HCT116 (cell line): Measurements from ENCODE around the gene PHF1. TPM values are rescaled to one million over a fixed set of nuclear protein-coding genes. Genes with fewer than 3 reads are reported as not detected.

ENCODE experiments used
- ATAC-seq: fragments of 200-7000 bp; cut with Tn5 transposase; 2 replicates; pipeline ENCODE4 v1.9.1; 2020; ENCODE audit warnings: mild to moderate bottlenecking, moderate library complexity
- BruUV-seq: library from RNA; stranded (reverse); fragments of 400-500 nt; replicated peaks from 2 replicates; lab custom pipeline; 2021; lab: Mats Ljungman, UMichigan
- CTCF ChIA-PET: fragments of 300-600 bp; sonication (Branson Sonifier 250); formaldehyde crosslinking; loops from one replicate; lab custom pipeline; 2021; ENCODE audit warnings: antibody characterized with exemption; lab: Charles Lee
- POLR2A ChIA-PET: fragments of 300-600, 350-600 bp; sonication (Branson Sonifier 250); formaldehyde crosslinking; loops from one replicate; lab custom pipeline; 2021; ENCODE audit warnings: antibody characterized with exemption; lab: Charles Lee
- RAD21 ChIA-PET, 2 experiments: fragments of 300-600 bp; sonication (Branson Sonifier 250); formaldehyde crosslinking; loops; one replicate each; lab custom pipeline; 2023; ENCODE audit warnings: low total read pairs in 2 of 2; ENCODE audit not compliant: uncharacterized antibody in 2 of 2, unreplicated experiment in 2 of 2, low non-redundant PET in 1 of 2; lab: Charles Lee
- DNase-seq: peaks from one replicate; pipeline ENCODE4 v3.0.0-alpha.2; 2010; ENCODE audit warnings: low read depth, low spot score
- H2AFZ ChIP-seq: fragments of 200-600 bp; shearing (Covaris generic), sonication (generic); 2 replicates; pipeline ENCODE4 v1.6.1; 2017; ENCODE audit warnings: low read depth, mixed run types, mixed read lengths, antibody characterized with exemption, low read length; ENCODE audit not compliant: poor library complexity, severe bottlenecking
- H3K27ac ChIP-seq: 2 replicates; pipeline ENCODE4 v1.5.1; 2012; ENCODE audit warnings: low read depth, low read length
- H3K27me3 ChIP-seq: fragments of 200-600 bp; sonication (generic); 2 replicates; pipeline ENCODE4 v1.6.1; 2016; ENCODE audit warnings: mixed run types, low read length, mixed read lengths; ENCODE audit not compliant: insufficient read depth
- H3K36me3 ChIP-seq, 2 experiments: fragments of 200-500 bp in 1 of 2; fragments of 200-600 bp in 1 of 2; sonication (Bioruptor generic) in 1 of 2; sonication (generic) in 1 of 2; 2 replicates each; pipeline versions ENCODE4 v1.5.1 to v1.6.1; 2014 to 2016; ENCODE audit warnings: low read length in 2 of 2, inconsistent platforms in 1 of 2, mixed read lengths in 1 of 2, mixed run types in 1 of 2; ENCODE audit not compliant: insufficient read depth in 2 of 2, control insufficient read depth in 1 of 2
- H3K4me1 ChIP-seq, 2 experiments: fragments of 200-600 bp in 1 of 2; sonication (generic) in 1 of 2; 2 replicates each; pipeline versions ENCODE4 v1.5.1 to v1.6.1; 2012 to 2017; ENCODE audit warnings: low read length in 2 of 2, inconsistent platforms in 1 of 2, mild to moderate bottlenecking in 1 of 2, mixed read lengths in 1 of 2, mixed run types in 1 of 2, moderate library complexity in 1 of 2; ENCODE audit not compliant: insufficient read depth in 2 of 2, control insufficient read depth in 1 of 2
- H3K4me2 ChIP-seq: fragments of 200-600 bp; sonication (generic); 2 replicates; pipeline ENCODE4 v1.6.1; 2017; ENCODE audit warnings: mixed run types, low read length, mixed read lengths
- H3K4me3 ChIP-seq, 2 experiments: fragments of 200-600 bp in 1 of 2; sonication (generic) in 1 of 2; replicated peaks in 1 of 2; 2 replicates each; pipeline ENCODE4 v1.5.1; 2011 to 2016; ENCODE audit warnings: low read length in 2 of 2, control low read depth in 1 of 2, low read depth in 1 of 2, mild to moderate bottlenecking in 1 of 2, mixed read lengths in 1 of 2, mixed run types in 1 of 2
- H3K79me2 ChIP-seq: fragments of 200-600 bp; sonication (generic); 2 replicates; pipeline ENCODE4 v1.6.1; 2017; ENCODE audit warnings: mild to moderate bottlenecking, mixed run types, low read length, moderate library complexity, mixed read lengths; ENCODE audit not compliant: insufficient read depth
- H3K9ac ChIP-seq: fragments of 200-600 bp; sonication (generic); 2 replicates; pipeline ENCODE4 v1.6.1; 2016; ENCODE audit warnings: low read length, mixed read lengths
- H3K9me2 ChIP-seq: fragments of 200-600 bp; sonication (generic), shearing (Covaris generic); 2 replicates; pipeline ENCODE4 v1.6.1; 2017; ENCODE audit warnings: mixed run types, mild to moderate bottlenecking, moderate library complexity; ENCODE audit not compliant: insufficient read depth
- H3K9me3 ChIP-seq, 2 experiments: fragments of 200-500 bp in 1 of 2; fragments of 200-600 bp in 1 of 2; sonication (Bioruptor generic) in 1 of 2; sonication (generic) in 1 of 2; 2 replicates each; pipeline ENCODE4 v1.6.1; 2014 to 2017; ENCODE audit warnings: low read length in 2 of 2, mixed read lengths in 2 of 2, inconsistent platforms in 1 of 2, low read depth in 1 of 2, mild to moderate bottlenecking in 1 of 2, mixed run types in 1 of 2, moderate library complexity in 1 of 2; ENCODE audit not compliant: control insufficient read depth in 1 of 2, insufficient read depth in 1 of 2
- H4K20me1 ChIP-seq: fragments of 200-600 bp; sonication (generic), shearing (Covaris generic); 2 replicates; pipeline ENCODE4 v1.6.1; 2017; ENCODE audit warnings: mixed run types, mild to moderate bottlenecking, moderate library complexity; ENCODE audit not compliant: insufficient read depth
- CEBPB ChIP-seq: IDR thresholded peaks from 2 replicates; pipeline ENCODE4 v1.6.1; 2012; ENCODE audit warnings: low read depth
- ELF1 ChIP-seq: IDR thresholded peaks from 2 replicates; pipeline ENCODE4 v1.6.1; 2012; ENCODE audit warnings: low read depth, borderline replicate concordance
- FOSL1 ChIP-seq: IDR thresholded peaks from 2 replicates; pipeline ENCODE4 v1.6.1; 2012; ENCODE audit warnings: low read depth
- MAX ChIP-seq: IDR thresholded peaks from 2 replicates; pipeline ENCODE4 v1.6.1; 2012
- RAD21 ChIP-seq: IDR thresholded peaks from 2 replicates; pipeline ENCODE4 v1.6.1; 2012; ENCODE audit warnings: low read depth, mild to moderate bottlenecking
- SIN3A ChIP-seq: IDR thresholded peaks from 2 replicates; pipeline ENCODE4 v1.6.1; 2012; ENCODE audit warnings: low read depth
- SRF ChIP-seq: IDR thresholded peaks from 2 replicates; pipeline ENCODE4 v1.6.1; 2012; ENCODE audit warnings: low read depth
- YY1 ChIP-seq: IDR thresholded peaks from 2 replicates; pipeline ENCODE4 v1.6.1; 2011; ENCODE audit warnings: low read length, low read depth, moderate library complexity, mild to moderate bottlenecking; ENCODE audit not compliant: insufficient replicate concordance; ENCODE audit errors: extremely low read depth
- ZBTB33 ChIP-seq: IDR thresholded peaks from 2 replicates; pipeline ENCODE4 v1.6.1; 2011; ENCODE audit warnings: mild to moderate bottlenecking, low read length, moderate library complexity; ENCODE audit not compliant: insufficient replicate concordance; ENCODE audit errors: extremely low read depth
- ZFX ChIP-seq: fragments of 450-650 bp; IDR thresholded peaks from 2 replicates; pipeline ENCODE4 v1.6.1; 2017
- ZNF274 ChIP-seq: fragments of 200-500 bp; sonication (Bioruptor generic); IDR thresholded peaks from 2 replicates; pipeline ENCODE4 v1.6.1; 2014; ENCODE audit warnings: mild to moderate bottlenecking, low read depth, low read length, inconsistent platforms
- intact Hi-C: fragments of 100-400 bp; cut with micrococcal nuclease; formaldehyde crosslinking; loops from 2 replicates; pipeline ENCODE4 v1.10.0; 2022
- total RNA-seq: library from RNA; stranded (reverse); gene quantifications from one replicate; pipeline ENCODE4 v1.2.1, GENCODE V29; 2021; ENCODE audit not compliant: unreplicated experiment

Gene PHF1
- total RNA-seq, 1 experiment from 2014 or later, result 40.2 TPM

- Histone ChIP-seq H3K4me3 (no peak overlapping the region), H3K79me2 (no peaks in the 10 kb centered on the region), H3K9me3 (no peaks in the 10 kb centered on the region), H3K4me1 (peaks cover 0 to 6% of the 10 kb centered on the region in 2 experiments; a peak in 2 of 4 replicates), H3K36me3 (peaks cover 2% of the 10 kb centered on the region in 2 experiments; a peak in 1 of 4 replicates), H4K20me1 (no peaks in the 10 kb centered on the region), H3K9ac (no peak overlapping the region), H3K27ac (no peak overlapping the region), H3K4me2 (no peak overlapping the region), H2AFZ (no peak overlapping the region), H3K27me3 (no peaks in the 10 kb centered on the region), H3K9me2 (no peaks in the 10 kb centered on the region)
- BruUV-seq, result no TSS peak
- DNase-seq (no peak), ATAC-seq (no peak)
- ChIA-PET CTCF (no interaction called here), RAD21 (no interaction called here), POLR2A (no interaction called here)
- intact Hi-C loops, result no loop called here
- TF ChIP-seq MAX (no peak), ZFX (no peak), YY1 (no peak), RAD21 (no peak), FOSL1 (no peak), SRF (no peak), ZNF274 (no peak), ELF1 (no peak), SIN3A (no peak), ZBTB33 (no peak), CEBPB (no peak)
These were observed 32.2 kb downstream of the PHF1 start for GRCh38 chr6:33443025-33443424.
